Loucy (cell line): ENCODE data around the gene CFAP157.

Experiments used
- H2AFZ ChIP-seq: fragments of 200-600 bp; sonication (generic); 2 replicates; pipeline ENCODE4 v1.6.0; 2016; ENCODE audit warnings: antibody characterized with exemption, mild to moderate bottlenecking, low read length, moderate library complexity
- H3F3A ChIP-seq: fragments of 200-600 bp; 2 replicates; pipeline ENCODE4 v1.6.0; 2016; ENCODE audit warnings: antibody characterized with exemption, low read depth, mild to moderate bottlenecking
- H3K27me3 ChIP-seq: fragments of 200-600 bp; sonication (generic); 2 replicates; pipeline ENCODE4 v1.6.1; 2014; ENCODE audit warnings: low read length, mild to moderate bottlenecking; ENCODE audit not compliant: insufficient read depth, poor library complexity, severe bottlenecking
- H3K36me3 ChIP-seq: fragments of 200-600 bp; sonication (generic); 2 replicates; pipeline ENCODE4 v1.6.1; 2016; ENCODE audit warnings: low read length; ENCODE audit not compliant: insufficient read depth
- H3K4me1 ChIP-seq: fragments of 200-600 bp; sonication (generic); 2 replicates; pipeline ENCODE4 v1.5.1; 2014; ENCODE audit warnings: low read length, mild to moderate bottlenecking; ENCODE audit not compliant: insufficient read depth, poor library complexity, severe bottlenecking
- H3K4me2 ChIP-seq: fragments of 200-600 bp; sonication (generic); 2 replicates; pipeline ENCODE4 v1.6.0; 2014; ENCODE audit warnings: antibody characterized with exemption, low read length, low read depth, mild to moderate bottlenecking; ENCODE audit not compliant: poor library complexity, severe bottlenecking
- H3K4me3 ChIP-seq: fragments of 200-600 bp; sonication (generic); 2 replicates; pipeline ENCODE4 v1.5.1; 2014; ENCODE audit warnings: low read length, mild to moderate bottlenecking, mixed read lengths; ENCODE audit not compliant: poor library complexity, severe bottlenecking
- H3K79me2 ChIP-seq: fragments of 200-600 bp; sonication (generic); 2 replicates; pipeline ENCODE4 v1.6.1; 2014; ENCODE audit warnings: low read length; ENCODE audit not compliant: insufficient read depth
- H3K9ac ChIP-seq: fragments of 200-600 bp; sonication (generic); 2 replicates; pipeline ENCODE4 v1.6.0; 2014; ENCODE audit warnings: mild to moderate bottlenecking, low read depth, low read length, moderate library complexity; ENCODE audit not compliant: poor library complexity, severe bottlenecking
- H3K9me2 ChIP-seq: fragments of 200-600 bp; sonication (generic); replicated peaks from 2 replicates; pipeline ENCODE4 v1.6.1; 2016; ENCODE audit warnings: low read depth, low read length, mixed read lengths
- H3K9me3 ChIP-seq: fragments of 200-600 bp; sonication (generic); 2 replicates; pipeline ENCODE4 v1.6.1; 2014; ENCODE audit warnings: mild to moderate bottlenecking, antibody characterized with exemption, low read length, low read depth; ENCODE audit not compliant: insufficient read depth
- H4K20me1 ChIP-seq: fragments of 200-600 bp; sonication (generic); 2 replicates; pipeline ENCODE4 v1.6.0; 2014; ENCODE audit warnings: antibody characterized with exemption, low read length, mild to moderate bottlenecking; ENCODE audit not compliant: insufficient read depth, poor library complexity, severe bottlenecking
- EZH2phosphoT487 ChIP-seq: fragments of 200-600 bp; IDR thresholded peaks from 2 replicates; pipeline ENCODE4 v1.6.1; 2018; ENCODE audit warnings: antibody characterized with exemption, mild to moderate bottlenecking, moderate library complexity, borderline replicate concordance
- TF ChIP-seq, protein P1 (sequence below): fragments of 200-600 bp; sonication (generic); conservative IDR thresholded peaks from 2 replicates; pipeline ENCODE4 v1.5.1; 2014; ENCODE audit warnings: mild to moderate bottlenecking, antibody characterized with exemption, low read length

CFAP157 gene

DNA sequence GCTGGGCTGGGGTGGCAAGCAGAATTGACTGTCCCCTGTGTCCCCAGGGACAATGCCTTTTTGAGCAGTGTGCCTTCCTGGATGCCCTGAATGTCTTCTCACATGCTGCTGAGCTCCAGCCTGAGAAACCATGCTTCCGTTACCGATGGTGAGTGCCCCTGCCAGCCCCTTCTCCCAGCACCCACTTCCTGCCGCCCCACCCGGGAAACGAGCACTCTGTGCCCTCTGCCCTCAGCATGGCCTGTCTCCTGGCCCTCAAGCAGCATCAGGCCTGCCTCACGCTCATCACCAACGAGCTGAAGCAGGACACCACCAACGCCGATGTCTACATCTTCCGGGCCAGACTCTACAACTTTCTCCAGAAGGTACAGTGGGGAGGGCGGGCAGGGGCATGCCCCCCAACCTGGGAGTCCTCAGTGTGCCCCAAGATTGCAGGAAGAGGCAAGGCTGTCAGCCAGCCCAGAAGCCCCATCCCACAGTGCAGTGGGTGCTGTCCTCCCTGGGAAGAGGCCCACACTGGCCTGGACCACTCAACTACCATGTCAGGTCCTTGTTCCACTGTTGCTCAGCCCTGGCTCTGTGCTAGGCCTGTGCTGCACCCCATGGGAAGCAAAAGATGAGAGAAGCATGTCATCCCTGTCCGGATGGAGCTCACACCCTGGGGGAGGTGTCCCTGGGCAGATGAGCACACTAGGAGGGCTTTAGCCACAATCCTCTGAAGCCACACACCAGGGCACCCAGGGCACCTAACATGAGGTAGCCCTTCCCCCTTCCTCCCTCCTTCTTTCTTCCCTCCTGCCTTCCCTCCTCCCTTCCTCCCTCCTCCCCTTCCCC lies 13.5 kb downstream of the CFAP157 start:
- Histone ChIP-seq H3K4me1 (peaks cover 15% of the 10 kb centered on the region), H3K4me2 (no peak overlapping the region), H4K20me1 (no peaks in the 10 kb centered on the region), H3K36me3 (no peaks in the 10 kb centered on the region), H3F3A (no peaks in the 10 kb centered on the region), H2AFZ (peak overlapping the region; percentile 29; the same call in 1 of the 2 replicates), H3K4me3 (no peak overlapping the region), H3K9me3 (no peaks in the 10 kb centered on the region), H3K79me2 (no peaks in the 10 kb centered on the region), H3K9me2 (no peaks in the 10 kb centered on the region), H3K9ac (peak overlapping the region; percentile 5), H3K27me3 (no peaks in the 10 kb centered on the region)
- TF ChIP-seq, protein P1, sequence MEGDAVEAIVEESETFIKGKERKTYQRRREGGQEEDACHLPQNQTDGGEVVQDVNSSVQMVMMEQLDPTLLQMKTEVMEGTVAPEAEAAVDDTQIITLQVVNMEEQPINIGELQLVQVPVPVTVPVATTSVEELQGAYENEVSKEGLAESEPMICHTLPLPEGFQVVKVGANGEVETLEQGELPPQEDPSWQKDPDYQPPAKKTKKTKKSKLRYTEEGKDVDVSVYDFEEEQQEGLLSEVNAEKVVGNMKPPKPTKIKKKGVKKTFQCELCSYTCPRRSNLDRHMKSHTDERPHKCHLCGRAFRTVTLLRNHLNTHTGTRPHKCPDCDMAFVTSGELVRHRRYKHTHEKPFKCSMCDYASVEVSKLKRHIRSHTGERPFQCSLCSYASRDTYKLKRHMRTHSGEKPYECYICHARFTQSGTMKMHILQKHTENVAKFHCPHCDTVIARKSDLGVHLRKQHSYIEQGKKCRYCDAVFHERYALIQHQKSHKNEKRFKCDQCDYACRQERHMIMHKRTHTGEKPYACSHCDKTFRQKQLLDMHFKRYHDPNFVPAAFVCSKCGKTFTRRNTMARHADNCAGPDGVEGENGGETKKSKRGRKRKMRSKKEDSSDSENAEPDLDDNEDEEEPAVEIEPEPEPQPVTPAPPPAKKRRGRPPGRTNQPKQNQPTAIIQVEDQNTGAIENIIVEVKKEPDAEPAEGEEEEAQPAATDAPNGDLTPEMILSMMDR, result no peak
- no peak for TF ChIP-seq EZH2phosphoT487

DNA sequence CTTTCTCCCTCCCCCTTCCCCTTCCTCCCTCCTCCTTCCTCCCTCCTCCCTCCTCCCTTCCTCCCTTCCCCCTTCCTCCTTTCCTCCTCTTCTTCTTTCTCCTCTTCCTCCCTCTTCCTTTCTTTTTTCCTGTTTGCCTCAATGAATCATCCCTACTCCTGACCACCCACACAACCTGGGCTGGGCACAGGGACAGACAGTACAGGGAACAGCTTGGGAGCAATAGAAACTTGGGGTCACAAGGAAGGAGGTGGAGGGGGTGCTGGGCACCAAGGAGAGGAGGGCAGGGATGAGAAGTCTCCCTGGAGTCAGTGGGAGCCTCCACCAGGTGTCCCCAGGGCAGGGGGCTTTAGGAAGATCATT lies 14.1 kb downstream of the CFAP157 start:
- TF ChIP-seq, protein P1, result no peak
- TF ChIP-seq EZH2phosphoT487, result no peak

DNA sequence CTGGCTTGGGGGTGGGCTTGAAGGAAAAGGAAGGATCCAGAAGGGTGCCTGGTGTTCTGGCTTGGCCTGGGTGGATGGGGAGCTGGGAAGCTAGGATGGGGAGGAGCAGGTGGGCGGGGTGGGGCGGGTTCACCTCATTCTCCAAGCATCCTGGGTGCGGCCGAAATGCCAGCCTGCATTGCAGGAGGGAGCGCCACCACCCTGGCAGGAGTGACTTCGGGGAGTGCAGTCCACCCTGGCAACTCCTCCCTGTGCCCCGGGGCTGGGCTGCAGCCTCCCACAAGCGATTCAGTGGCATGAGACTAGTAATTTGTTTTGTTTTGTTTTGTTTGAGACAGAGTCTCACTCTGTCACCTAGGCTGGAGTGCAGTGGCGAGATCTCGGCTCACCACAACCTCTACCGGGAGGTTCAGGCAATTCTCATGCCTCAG lies 14.6 kb downstream of the CFAP157 start:
- Histone ChIP-seq H3K36me3 (no peaks in the 10 kb centered on the region), H3K9ac (no peak overlapping the region), H2AFZ (no peak overlapping the region), H3K4me3 (no peak overlapping the region), H4K20me1 (no peaks in the 10 kb centered on the region), H3K9me2 (no peaks in the 10 kb centered on the region), H3K4me2 (no peak overlapping the region), H3K27me3 (no peaks in the 10 kb centered on the region), H3K4me1 (peaks cover 15% of the 10 kb centered on the region), H3F3A (no peaks in the 10 kb centered on the region), H3K9me3 (no peaks in the 10 kb centered on the region), H3K79me2 (no peaks in the 10 kb centered on the region)
- TF ChIP-seq, protein P1, result no peak
- TF ChIP-seq EZH2phosphoT487, result no peak

More for the DNA sequence above, 14.1 kb downstream of the CFAP157 start:
- H3K4me2 ChIP-seq, result no peak overlapping the region
- no peaks in the 10 kb centered on the region for H3K36me3 ChIP-seq
- no peaks in the 10 kb centered on the region for H3K9me2 ChIP-seq
- H4K20me1 ChIP-seq, result no peaks in the 10 kb centered on the region
- H3K79me2 ChIP-seq, result no peaks in the 10 kb centered on the region
- no peak overlapping the region for H3K9ac ChIP-seq
- no peaks in the 10 kb centered on the region for H3F3A ChIP-seq
- no peak overlapping the region for H3K4me3 ChIP-seq
- H3K27me3 ChIP-seq, result no peaks in the 10 kb centered on the region
- no peak overlapping the region for H2AFZ ChIP-seq
- no peaks in the 10 kb centered on the region for H3K9me3 ChIP-seq
- H3K4me1 ChIP-seq, result peaks cover 15% of the 10 kb centered on the region
